Measurements from ENCODE around the gene WWTR1. TPM values are rescaled to one million over a fixed set of nuclear protein-coding genes. Genes with fewer than 3 reads are reported as not detected.
A peak's percentile ranks its signal among the peaks of the same experiment; 100 is the strongest.

Gene WWTR1
- total and polyA plus RNA-seq, 2 experiments from 2014 or later, result 25.1 to 26.2 TPM

- Mint-ChIP-seq H3K36me3 (ENCODE audit: low read depth) (peaks cover 28% of the 10 kb centered on the region), H3K27ac (no peak overlapping the region), H3K9me3 (no peaks in the 10 kb centered on the region), H3K27me3 (ENCODE audit: insufficient read depth, low read depth, poor library complexity) (peaks cover 2% of the 10 kb centered on the region), H3K4me3 (no peak overlapping the region), H3K4me1 (peaks cover 24% of the 10 kb centered on the region)
- no peak for TF ChIP-seq NANOG (IDR thresholded peaks at IDR 0.05; ENCODE audit: borderline replicate concordance)
- no peak for TF ChIP-seq CREB1 (CRISPR knock-in tag; IDR thresholded peaks at IDR 0.05; ENCODE audit: low read depth)
- no peak for TF ChIP-seq ZNF114 (CRISPR knock-in tag; IDR thresholded peaks at IDR 0.05)
- no peak for TF ChIP-seq JUNB (IDR thresholded peaks at IDR 0.05; ENCODE audit: unreplicated experiment)
- TF ChIP-seq EZH2phosphoT487 (IDR thresholded peaks at IDR 0.05; ENCODE audit: unreplicated experiment), result no peak
- no peak for TF ChIP-seq EZH2 (IDR thresholded peaks at IDR 0.05; ENCODE audit: low read depth, unreplicated experiment)
- no peak for TF ChIP-seq ZNF331 (CRISPR knock-in tag; IDR thresholded peaks at IDR 0.05; ENCODE audit: low read depth)
- Histone ChIP-seq H3K4me3 (no peak overlapping the region), H3K9me2 (ENCODE audit: insufficient read depth) (no peaks in the 10 kb centered on the region), H3K36me3 (ENCODE audit: insufficient read depth) (peaks cover 14% of the 10 kb centered on the region; the same call in 1 of the 2 replicates), H3F3A (replicated peaks; ENCODE audit: low read depth) (no peaks in the 10 kb centered on the region), H4K20me1 (replicated peaks; ENCODE audit: insufficient read depth) (peaks cover 22% of the 10 kb centered on the region; the same call in 1 of the 2 replicates), H3K27ac (ENCODE audit: low read depth) (no peak overlapping the region), H3K79me2 (replicated peaks; ENCODE audit: insufficient read depth) (peaks cover 100% of the 10 kb centered on the region), H2AFZ (no peak overlapping the region), H3K4me1 (ENCODE audit: insufficient read depth) (peaks cover 24% of the 10 kb centered on the region), H3K4me2 (no peak overlapping the region), H3K27me3 (ENCODE audit: insufficient read depth) (no peaks in the 10 kb centered on the region)
- DNase-seq (ENCODE audit: low spot score), result no peak
- ATAC-seq, result no peak
Measured at GRCh38 chr3:149646181-149646766, 11.6 kb downstream of the WWTR1 start.

GRCh38 chr3:149643963-149644362 lies 13.9 kb downstream of the WWTR1 start:
- Histone ChIP-seq H3K79me2 (replicated peaks; ENCODE audit: insufficient read depth) (peaks cover 100% of the 10 kb centered on the region), H3K9me2 (ENCODE audit: insufficient read depth) (no peaks in the 10 kb centered on the region), H4K20me1 (replicated peaks; ENCODE audit: insufficient read depth) (peaks cover 14% of the 10 kb centered on the region; the same call in 1 of the 2 replicates), H3K27me3 (ENCODE audit: insufficient read depth) (no peaks in the 10 kb centered on the region), H3F3A (replicated peaks; ENCODE audit: low read depth) (no peaks in the 10 kb centered on the region), H2AFZ (no peak overlapping the region), H3K4me1 (ENCODE audit: insufficient read depth) (peaks cover 26% of the 10 kb centered on the region), H3K4me2 (no peak overlapping the region), H3K27ac (ENCODE audit: low read depth) (peak overlapping the region; percentile 52), H3K36me3 (ENCODE audit: insufficient read depth) (peaks cover 7% of the 10 kb centered on the region; the same call in 1 of the 2 replicates), H3K4me3 (no peak overlapping the region)
- Mint-ChIP-seq H3K9me3 (no peaks in the 10 kb centered on the region), H3K27me3 (ENCODE audit: insufficient read depth, low read depth, poor library complexity) (peaks cover 2% of the 10 kb centered on the region), H3K36me3 (ENCODE audit: low read depth) (peaks cover 12% of the 10 kb centered on the region), H3K4me3 (no peak overlapping the region; the same call in 2 of the 3 replicates), H3K27ac (peak overlapping the region; percentile 4; the same call in 1 of the 2 replicates), H3K4me1 (peaks cover 20% of the 10 kb centered on the region)
- ATAC-seq (no peak), DNase-seq (ENCODE audit: low spot score) (no peak)
- TF ChIP-seq EZH2 (IDR thresholded peaks at IDR 0.05; ENCODE audit: low read depth, unreplicated experiment) (no peak), REST (IDR thresholded peaks at IDR 0.05; ENCODE audit: unreplicated experiment) (no peak), NANOG (IDR thresholded peaks at IDR 0.05; ENCODE audit: borderline replicate concordance) (no peak), CTCF (conservative IDR thresholded peaks at IDR 0.05; ENCODE audit: low read depth in 2 of 2) (no peak), POLR2AphosphoS5 (IDR thresholded peaks at IDR 0.05; ENCODE audit: low read depth) (no peak), STAT1 (IDR thresholded peaks at IDR 0.05; ENCODE audit: unreplicated experiment) (no peak), CREB1 (CRISPR knock-in tag; IDR thresholded peaks at IDR 0.05; ENCODE audit: low read depth) (no peak), ZNF331 (CRISPR knock-in tag; IDR thresholded peaks at IDR 0.05; ENCODE audit: low read depth) (no peak), JUNB (IDR thresholded peaks at IDR 0.05; ENCODE audit: unreplicated experiment) (no peak), ZNF114 (CRISPR knock-in tag; IDR thresholded peaks at IDR 0.05) (no peak), ETS1 (IDR thresholded peaks at IDR 0.05) (no peak), EZH2phosphoT487 (IDR thresholded peaks at IDR 0.05; ENCODE audit: unreplicated experiment) (no peak)

All from GM23338 (cell line).